Sigmoid colon (tissue), 4 donors: ENCODE data around the gene CRY2.

Experiments used
- CTCF ChIP-seq, 4 experiments: fragments of 450-650 bp in 3 of 4; fragments of 200-600 bp in 1 of 4; IDR thresholded peaks; one replicate each; pipeline ENCODE4 v1.5.1; 2016 to 2019; ENCODE audit warnings: antibody characterized with exemption in 4 of 4, mild to moderate bottlenecking in 3 of 4, moderate library complexity in 2 of 4
- EP300 ChIP-seq, 4 donors: sonication (generic); formaldehyde crosslinking; IDR thresholded peaks; one replicate each; pipeline ENCODE4 v1.6.1; 2017; ENCODE audit warnings: antibody characterized with exemption in 4 of 4
- POLR2A ChIP-seq, 2 donors: fragments of 450-650 bp; IDR thresholded peaks; one replicate each; pipeline ENCODE4 v1.6.1; 2016; ENCODE audit warnings: antibody characterized with exemption in 2 of 2, mild to moderate bottlenecking in 2 of 2, moderate library complexity in 2 of 2
- POLR2AphosphoS5 ChIP-seq, 4 donors: sonication (generic); formaldehyde crosslinking; IDR thresholded peaks; one replicate each; pipeline ENCODE4 v1.6.1; 2017; ENCODE audit warnings: antibody characterized with exemption in 4 of 4

- TF ChIP-seq CTCF (IDR thresholded peaks at IDR 0.05): no peak
- no peak for TF ChIP-seq POLR2A (IDR thresholded peaks at IDR 0.05)
- TF ChIP-seq POLR2AphosphoS5 (IDR thresholded peaks at IDR 0.05): no peak
- no peak for TF ChIP-seq EP300 (IDR thresholded peaks at IDR 0.05)
These were observed 42.3 kb downstream of the CRY2 start for GRCh38 chr11:45889555-45889954.
